WI38 (cell line): Measurements from ENCODE around the gene TRIM42.

Experiments used
- H3K4me3 ChIP-seq: 2 replicates; pipeline ENCODE4 v1.5.1; 2011; ENCODE audit warnings: low read depth, mild to moderate bottlenecking, control low read depth, low read length
- TF ChIP-seq, protein P1 (sequence below): IDR thresholded peaks from 2 replicates; pipeline ENCODE4 v1.5.1; 2012; ENCODE audit warnings: low read depth, mild to moderate bottlenecking, control low read depth, low read length

The TRIM42 gene

DNA sequence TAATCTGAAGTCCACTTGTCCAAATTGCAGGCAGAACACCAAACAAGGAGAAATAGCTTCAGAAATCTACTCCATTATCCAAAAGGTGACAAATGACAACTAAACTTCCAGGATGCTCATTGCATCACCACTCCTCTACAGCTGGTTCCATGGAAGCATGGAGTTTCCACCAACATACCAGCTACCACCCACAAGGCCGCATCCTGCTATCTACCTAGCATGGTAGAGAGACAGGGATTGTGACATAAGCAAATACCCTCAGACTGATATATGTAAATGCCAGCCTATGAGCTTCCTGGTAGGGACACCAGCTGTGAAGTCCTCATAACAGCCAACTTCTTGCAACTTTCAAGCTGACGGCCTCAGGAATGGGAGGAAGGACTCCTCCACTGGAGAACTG is at the start of gene TRIM42:
TSS of gene TRIM42 (plus strand) at position 301 of the 400 bp plus-strand sequence. CDS start 166 bp downstream, outside the sequence.
- no peak within 1 kb of the TSS for H3K4me3 ChIP-seq
- TF ChIP-seq, protein P1, sequence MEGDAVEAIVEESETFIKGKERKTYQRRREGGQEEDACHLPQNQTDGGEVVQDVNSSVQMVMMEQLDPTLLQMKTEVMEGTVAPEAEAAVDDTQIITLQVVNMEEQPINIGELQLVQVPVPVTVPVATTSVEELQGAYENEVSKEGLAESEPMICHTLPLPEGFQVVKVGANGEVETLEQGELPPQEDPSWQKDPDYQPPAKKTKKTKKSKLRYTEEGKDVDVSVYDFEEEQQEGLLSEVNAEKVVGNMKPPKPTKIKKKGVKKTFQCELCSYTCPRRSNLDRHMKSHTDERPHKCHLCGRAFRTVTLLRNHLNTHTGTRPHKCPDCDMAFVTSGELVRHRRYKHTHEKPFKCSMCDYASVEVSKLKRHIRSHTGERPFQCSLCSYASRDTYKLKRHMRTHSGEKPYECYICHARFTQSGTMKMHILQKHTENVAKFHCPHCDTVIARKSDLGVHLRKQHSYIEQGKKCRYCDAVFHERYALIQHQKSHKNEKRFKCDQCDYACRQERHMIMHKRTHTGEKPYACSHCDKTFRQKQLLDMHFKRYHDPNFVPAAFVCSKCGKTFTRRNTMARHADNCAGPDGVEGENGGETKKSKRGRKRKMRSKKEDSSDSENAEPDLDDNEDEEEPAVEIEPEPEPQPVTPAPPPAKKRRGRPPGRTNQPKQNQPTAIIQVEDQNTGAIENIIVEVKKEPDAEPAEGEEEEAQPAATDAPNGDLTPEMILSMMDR = no peak

DNA sequence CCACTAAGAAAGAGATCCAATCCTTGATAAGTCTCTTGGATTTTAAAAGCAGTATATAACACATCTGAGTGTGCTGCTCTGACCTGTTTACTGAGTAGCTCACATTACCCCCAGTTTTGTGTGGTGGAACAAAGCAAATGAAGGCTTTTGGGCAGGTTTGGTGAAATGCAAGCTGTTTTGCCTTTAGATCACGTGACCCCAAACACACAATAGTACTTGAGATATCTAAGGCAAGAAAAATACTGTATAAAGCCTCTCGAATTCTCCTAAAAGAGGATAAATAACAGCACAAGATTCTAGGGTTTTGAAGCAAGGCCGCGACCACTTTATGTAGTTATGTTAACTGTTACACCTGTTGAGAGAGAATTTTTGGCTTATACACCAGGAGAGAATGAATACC is 49.3 kb upstream of the TRIM42 start:
- TF ChIP-seq, protein P1 = no peak

DNA sequence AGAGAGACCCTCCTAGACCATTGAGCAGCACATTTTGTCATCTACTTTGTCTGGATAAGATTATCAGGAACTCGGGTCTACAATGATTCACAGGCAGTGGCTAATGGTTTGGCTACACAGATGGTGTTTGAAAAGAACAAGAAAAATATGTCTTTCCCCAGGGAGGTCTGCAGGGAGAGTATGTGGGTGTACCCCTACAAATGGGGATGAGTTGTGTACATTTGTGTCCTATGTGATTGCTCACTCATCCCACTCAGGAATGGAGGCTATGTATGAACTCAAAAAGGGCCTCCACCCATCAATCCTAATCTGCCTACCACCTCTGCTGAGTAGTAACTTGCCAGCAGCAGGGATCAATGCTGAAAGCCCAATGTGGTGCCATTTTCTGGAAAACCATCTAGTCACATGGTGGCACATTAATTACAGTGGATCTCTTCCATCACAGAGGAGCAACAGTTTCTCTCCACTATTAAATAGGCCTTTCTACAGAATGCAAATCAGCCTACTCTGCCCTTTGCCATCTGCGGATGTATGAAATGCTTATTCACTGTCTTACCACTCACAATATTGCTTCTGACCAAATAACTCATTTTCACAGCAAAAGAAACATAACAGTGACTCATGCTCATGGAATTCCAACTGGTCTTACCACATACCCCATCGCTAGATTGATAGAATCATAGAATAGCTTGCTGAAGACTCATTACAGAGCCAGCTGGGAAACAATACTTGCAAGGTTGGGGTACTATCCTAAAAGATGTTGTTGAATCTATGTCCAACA is 48.3 kb upstream of the TRIM42 start:
- no peak overlapping the region for H3K4me3 ChIP-seq
- TF ChIP-seq, protein P1 = no peak

More for the DNA sequence above, 49.3 kb upstream of the TRIM42 start:
- H3K4me3 ChIP-seq = no peak overlapping the region

DNA sequence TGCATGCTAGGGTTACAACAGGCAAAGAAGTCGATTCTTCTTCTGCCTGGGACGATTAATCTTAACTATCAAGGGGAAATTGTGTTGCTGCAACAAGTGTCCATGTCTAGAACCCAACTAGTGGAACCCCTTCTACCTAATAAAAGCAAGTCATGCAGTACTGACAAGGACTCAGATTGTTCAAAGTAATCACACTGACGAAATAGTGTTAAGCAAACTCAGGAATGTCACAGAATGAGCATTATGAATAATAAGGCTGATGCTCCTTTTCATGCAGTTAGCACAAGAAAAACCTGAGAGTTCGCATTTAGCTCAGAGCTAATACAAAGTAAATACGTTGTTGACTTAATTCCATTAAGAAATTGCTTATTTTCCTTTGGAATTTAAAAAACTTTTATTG is 47.5 kb upstream of the TRIM42 start:
- TF ChIP-seq, protein P1 = no peak
- no peak overlapping the region for H3K4me3 ChIP-seq

DNA sequence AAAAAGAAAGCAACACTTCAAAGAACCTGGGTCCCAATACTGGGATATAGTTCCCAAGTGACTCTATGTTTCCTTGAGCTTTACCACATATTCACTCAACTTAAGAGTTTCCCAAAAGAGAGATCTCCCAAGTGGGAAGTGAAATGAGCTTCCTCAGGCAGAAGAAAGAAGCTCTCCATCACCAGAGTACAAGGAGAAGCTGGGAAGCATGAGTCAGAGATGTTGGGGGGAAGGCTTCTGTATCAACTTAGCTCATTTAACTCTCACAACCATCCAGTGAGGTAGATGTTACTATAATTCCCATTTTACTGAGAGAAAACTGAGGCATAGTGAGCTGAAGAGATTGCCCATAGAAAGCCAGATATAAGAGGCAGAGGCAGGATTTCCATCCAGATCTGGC is 47.0 kb upstream of the TRIM42 start:
- TF ChIP-seq, protein P1 = no peak
- no peak overlapping the region for H3K4me3 ChIP-seq

DNA sequence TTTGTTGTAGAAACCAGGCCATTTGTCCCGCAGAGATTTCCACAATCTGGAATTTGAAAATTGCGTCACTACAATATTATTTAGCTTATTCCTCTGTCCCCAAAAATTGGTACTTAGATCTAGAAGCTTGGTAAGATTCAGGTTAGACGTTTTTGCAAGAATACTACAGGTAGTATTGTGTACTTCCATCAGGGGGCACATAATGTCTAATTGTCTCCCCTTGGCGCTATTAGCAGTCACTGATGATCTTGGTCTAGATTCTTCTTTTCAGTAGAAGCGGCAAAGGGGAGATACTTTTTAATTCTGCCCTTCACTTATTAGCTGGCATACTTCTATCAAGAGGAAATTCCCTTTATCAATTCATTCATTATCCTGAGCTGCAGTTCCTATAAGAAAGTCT is 42.6 kb upstream of the TRIM42 start:
- no peak overlapping the region for H3K4me3 ChIP-seq
- TF ChIP-seq, protein P1 = no peak

DNA sequence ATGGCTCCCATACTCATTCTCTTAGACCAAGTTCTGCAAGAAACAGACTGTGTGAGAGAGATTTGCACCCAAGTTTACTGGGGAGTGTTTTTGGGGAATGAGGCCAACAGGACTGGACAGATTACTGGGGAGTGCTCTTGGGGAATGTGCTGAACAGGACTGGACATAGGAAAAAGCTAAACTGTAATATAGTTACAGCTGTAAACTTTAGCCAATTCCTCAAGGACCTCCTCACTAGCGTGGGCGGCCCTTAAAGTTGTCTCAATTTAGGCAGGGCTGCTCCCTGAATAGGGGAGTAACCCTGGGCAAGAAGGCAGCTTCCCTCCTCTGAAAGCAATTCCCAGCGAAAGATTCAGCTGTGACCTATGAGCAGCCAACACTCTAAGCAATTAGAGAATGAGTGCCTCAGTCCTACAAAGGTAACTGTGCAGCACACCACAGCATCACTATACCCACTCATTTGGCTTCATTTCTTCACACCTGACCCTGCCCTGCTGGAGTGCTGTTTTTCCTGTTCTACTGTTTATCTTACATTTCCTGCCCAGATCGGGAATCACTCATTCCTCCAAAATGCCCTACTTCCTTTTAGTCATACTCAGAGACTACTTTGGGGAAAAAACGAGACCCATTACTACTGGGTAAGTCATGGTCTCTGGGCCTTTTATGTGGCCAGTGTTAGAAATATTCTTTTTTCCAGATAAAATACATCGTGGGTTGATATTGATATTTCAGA is 41.3 kb upstream of the TRIM42 start:
- no peak overlapping the region for H3K4me3 ChIP-seq
- TF ChIP-seq, protein P1 = no peak
